ENCODE measurements around the gene PEAK1. TPM values are rescaled to one million over a fixed set of nuclear protein-coding genes. Genes with fewer than 3 reads are reported as not detected.

Gene PEAK1
- polyA plus RNA-seq, 1 experiment, result 52.1 TPM

GRCh38 chr15:77370580-77370979 is 49.3 kb downstream of the PEAK1 start:
- Histone ChIP-seq H3K9me3 (ENCODE audit: control insufficient read depth, insufficient read depth, low read length) (no peaks in the 10 kb centered on the region), H3K4me3 (ENCODE audit: low read depth, low read length) (no peak overlapping the region), H3K27ac (ENCODE audit: low read depth, low read length) (no peak overlapping the region), H3K27me3 (ENCODE audit: control insufficient read depth, insufficient read depth, low read length) (no peaks in the 10 kb centered on the region)
- no peak for TF ChIP-seq CTCF (IDR thresholded peaks at IDR 0.05; ENCODE audit: low read depth, low read length)
- DNase-seq (ENCODE audit: low read depth, low spot score), result no peak
- CTCF ChIA-PET, result no interaction called here
- POLR2A ChIA-PET, result no interaction called here

GRCh38 chr15:77369168-77369567 is 50.7 kb downstream of the PEAK1 start:
- no peak overlapping the region for H3K27ac ChIP-seq (ENCODE audit: low read depth, low read length)
- H3K4me3 ChIP-seq (ENCODE audit: low read depth, low read length), result no peak overlapping the region
- ChIA-PET CTCF (no interaction called here), POLR2A (no interaction called here)
- peak; percentile 7 for DNase-seq (ENCODE audit: low read depth, low spot score)
- H3K27me3 ChIP-seq (ENCODE audit: control insufficient read depth, insufficient read depth, low read length), result no peaks in the 10 kb centered on the region
- H3K9me3 ChIP-seq (ENCODE audit: control insufficient read depth, insufficient read depth, low read length), result no peaks in the 10 kb centered on the region
- no peak for TF ChIP-seq CTCF (IDR thresholded peaks at IDR 0.05; ENCODE audit: low read depth, low read length)

- CTCF ChIA-PET, result interaction anchor here (0.5 to 0.9 kb wide), 2 partner anchors 16 to 70 kb away, joined by 3 read pairs; no protein-coding TSS in a partner anchor
- H3K9me3 ChIP-seq (ENCODE audit: control insufficient read depth, insufficient read depth, low read length), result no peaks in the 10 kb centered on the region
- H3K4me3 ChIP-seq (ENCODE audit: low read depth, low read length), result no peak overlapping the region
- no peak for DNase-seq (ENCODE audit: low read depth, low spot score)
- POLR2A ChIA-PET, result no interaction called here
- no peak overlapping the region for H3K27ac ChIP-seq (ENCODE audit: low read depth, low read length)
- no peaks in the 10 kb centered on the region for H3K27me3 ChIP-seq (ENCODE audit: control insufficient read depth, insufficient read depth, low read length)
- no peak for TF ChIP-seq CTCF (IDR thresholded peaks at IDR 0.05; ENCODE audit: low read depth, low read length)
These were observed 52.3 kb downstream of the PEAK1 start for GRCh38 chr15:77367631-77368030.

GRCh38 chr15:77361456-77361855 is 58.4 kb downstream of the PEAK1 start:
- ChIA-PET POLR2A (no interaction called here), CTCF (no interaction called here)
- TF ChIP-seq CTCF (IDR thresholded peaks at IDR 0.05; ENCODE audit: low read depth, low read length), result no peak
- no peaks in the 10 kb centered on the region for H3K9me3 ChIP-seq (ENCODE audit: control insufficient read depth, insufficient read depth, low read length)
- H3K27me3 ChIP-seq (ENCODE audit: control insufficient read depth, insufficient read depth, low read length), result no peaks in the 10 kb centered on the region
- DNase-seq (ENCODE audit: low read depth, low spot score), result no peak
- H3K4me3 ChIP-seq (ENCODE audit: low read depth, low read length), result no peak overlapping the region
- no peak overlapping the region for H3K27ac ChIP-seq (ENCODE audit: low read depth, low read length)

GRCh38 chr15:77358545-77359240 is 61.2 kb downstream of the PEAK1 start:
- H3K9me3 ChIP-seq (ENCODE audit: control insufficient read depth, insufficient read depth, low read length), result no peaks in the 10 kb centered on the region
- no peak overlapping the region for H3K4me3 ChIP-seq (ENCODE audit: low read depth, low read length)
- POLR2A ChIA-PET, result no interaction called here
- no peak for DNase-seq (ENCODE audit: low read depth, low spot score)
- TF ChIP-seq CTCF (IDR thresholded peaks at IDR 0.05; ENCODE audit: low read depth, low read length), result no peak
- CTCF ChIA-PET, result interaction anchor here (0.6 to 0.7 kb wide), 2 partner anchors 185 to 240 kb away, joined by 3 to 5 read pairs; no protein-coding TSS in a partner anchor
- no peaks in the 10 kb centered on the region for H3K27me3 ChIP-seq (ENCODE audit: control insufficient read depth, insufficient read depth, low read length)
- H3K27ac ChIP-seq (ENCODE audit: low read depth, low read length), result no peak overlapping the region

All from AG04450 (cell line).